ENCODE measurements around the gene FYB2. TPM values are rescaled to one million over a fixed set of nuclear protein-coding genes. Genes with fewer than 3 reads are reported as not detected.

FYB2 gene
- total and polyA plus RNA-seq, 10 donors: not detected

GRCh38 chr1:56866656-56867055, 47.5 kb upstream of the FYB2 start:
- no peak for DNase-seq
- 51 to 78% (median 69%) methylated on average over 2 of the region's 2 CpGs for WGBS, 5 donors
- H3K9me3 ChIP-seq: peaks cover 0 to 5% (median 0%) of the 10 kb centered on the region in 8 donors
- H3K27me3 ChIP-seq (replicated peaks in 1 of 7): peaks cover 0 to 16% (median 0%) of the 10 kb centered on the region in 7 donors
- no peaks in the 10 kb centered on the region for H3K36me3 ChIP-seq
- H3K27ac ChIP-seq: no peak overlapping the region
- intact Hi-C loops (cut with DNase I; ENCODE audit: low total_unique reads): no loop called here
- no peak for TF ChIP-seq POLR2AphosphoS5 (IDR thresholded peaks at IDR 0.05)
- TF ChIP-seq CTCF (IDR thresholded peaks at IDR 0.05 in 8 of 11, conservative IDR thresholded peaks at IDR 0.05 in 3 of 11): no peak
- TF ChIP-seq POLR2A (IDR thresholded peaks at IDR 0.05): no peak
- H3K4me1 ChIP-seq: no peaks in the 10 kb centered on the region
- H3K4me3 ChIP-seq: no peak overlapping the region

- H3K27me3 ChIP-seq (replicated peaks in 1 of 7): peaks cover 0 to 4% (median 0%) of the 10 kb centered on the region in 7 donors
Measured at GRCh38 chr1:56864430-56864829, 45.2 kb upstream of the FYB2 start.

GRCh38 chr1:56863265-56863992, 44.2 kb upstream of the FYB2 start:
- TF ChIP-seq POLR2A (IDR thresholded peaks at IDR 0.05) (no peak), POLR2AphosphoS5 (IDR thresholded peaks at IDR 0.05) (no peak), CTCF (IDR thresholded peaks at IDR 0.05 in 8 of 11, conservative IDR thresholded peaks at IDR 0.05 in 3 of 11) (no peak)
- Histone ChIP-seq H3K27me3 (replicated peaks in 1 of 7) (peaks cover 0 to 4% (median 0%) of the 10 kb centered on the region in 7 donors), H3K4me1 (no peaks in the 10 kb centered on the region), H3K9me3 (peaks cover 0 to 5% (median 0%) of the 10 kb centered on the region in 8 donors), H3K36me3 (no peaks in the 10 kb centered on the region), H3K27ac (no peak overlapping the region), H3K4me3 (no peak overlapping the region)
- no peak for DNase-seq
- WGBS, 5 donors: 66 to 84% (median 78%) methylated on average over 3 of the region's 3 CpGs
- intact Hi-C loops (cut with DNase I; ENCODE audit: low total_unique reads): no loop called here

More at GRCh38 chr1:56864430-56864829, 45.2 kb upstream of the FYB2 start:
- intact Hi-C loops (cut with DNase I; ENCODE audit: low total_unique reads): no loop called here
- Histone ChIP-seq H3K9me3 (peaks cover 0 to 5% (median 0%) of the 10 kb centered on the region in 8 donors), H3K4me3 (no peak overlapping the region), H3K36me3 (no peaks in the 10 kb centered on the region), H3K4me1 (no peaks in the 10 kb centered on the region), H3K27ac (no peak overlapping the region)
- TF ChIP-seq POLR2AphosphoS5 (IDR thresholded peaks at IDR 0.05): no peak
- TF ChIP-seq POLR2A (IDR thresholded peaks at IDR 0.05): no peak
- no peak for TF ChIP-seq CTCF (IDR thresholded peaks at IDR 0.05 in 8 of 11, conservative IDR thresholded peaks at IDR 0.05 in 3 of 11)
- no peak for DNase-seq
- WGBS, 5 donors: 59 to 80% (median 75%) methylated on average over 2 of the region's 2 CpGs

- Histone ChIP-seq H3K4me3 (no peak overlapping the region), H3K4me1 (no peaks in the 10 kb centered on the region), H3K27ac (no peak overlapping the region), H3K9me3 (no peaks in the 10 kb centered on the region), H3K27me3 (replicated peaks in 1 of 7) (peaks cover 0 to 6% (median 0%) of the 10 kb centered on the region in 7 donors), H3K36me3 (no peaks in the 10 kb centered on the region)
- intact Hi-C loops (cut with DNase I; ENCODE audit: low total_unique reads): no loop called here
- no peak for TF ChIP-seq CTCF (IDR thresholded peaks at IDR 0.05 in 8 of 11, conservative IDR thresholded peaks at IDR 0.05 in 3 of 11)
- TF ChIP-seq POLR2AphosphoS5 (IDR thresholded peaks at IDR 0.05): no peak
- TF ChIP-seq POLR2A (IDR thresholded peaks at IDR 0.05): no peak
- DNase-seq: no peak
Measured at GRCh38 chr1:56859287-56859686, 40.1 kb upstream of the FYB2 start.

Measured in spleen (tissue), 11 donors.